ENCODE data around the gene SLPI.

The SLPI gene

DNA sequence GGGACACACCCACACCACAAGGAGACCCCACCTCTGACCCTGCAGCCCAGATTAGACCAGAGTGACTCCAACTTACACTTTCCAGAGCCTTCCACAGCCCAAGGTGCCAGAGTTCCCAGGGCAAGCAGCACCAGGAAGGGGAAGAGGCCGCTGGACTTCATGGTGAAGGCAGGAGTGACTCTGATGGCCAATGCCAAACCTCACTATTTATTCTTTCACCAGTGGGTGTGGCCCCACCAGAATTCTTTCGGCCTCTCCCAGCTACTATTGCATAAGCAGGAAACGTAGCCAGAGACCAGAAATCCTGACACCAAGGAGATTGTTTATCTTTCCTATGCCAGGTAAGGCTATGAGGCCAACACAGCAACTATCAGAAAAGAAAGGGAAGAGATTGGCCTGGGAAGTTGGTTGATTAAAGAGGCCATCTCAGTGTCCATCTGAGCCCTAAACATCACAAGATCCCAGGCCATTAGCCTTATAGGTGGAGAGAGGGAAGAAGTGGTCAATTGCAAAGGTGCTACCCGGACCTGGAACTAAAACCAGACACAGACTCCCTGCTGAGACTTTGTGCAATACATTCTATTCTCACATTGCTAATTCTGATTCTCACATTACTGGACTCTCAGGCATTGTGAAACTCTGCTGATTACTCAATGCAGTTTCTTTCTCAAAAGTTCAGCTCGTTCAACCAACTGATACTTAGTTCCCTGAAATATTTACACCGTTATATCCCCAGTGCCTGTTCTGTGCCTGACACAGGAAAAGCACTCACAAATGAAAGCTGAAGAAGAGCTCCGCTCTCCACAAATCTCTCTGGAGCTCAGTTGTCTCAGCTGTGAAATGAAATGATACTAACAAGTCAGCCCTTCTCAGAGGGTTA is at the start of gene SLPI:
Gene SLPI, minus strand, starts transcription at position 182 of the 880 bp plus-strand sequence. Its CDS starts 21 bp downstream, at position 161.
- peak; percentile 30 for DNase-seq (ENCODE audit: low spot score)

DNA sequence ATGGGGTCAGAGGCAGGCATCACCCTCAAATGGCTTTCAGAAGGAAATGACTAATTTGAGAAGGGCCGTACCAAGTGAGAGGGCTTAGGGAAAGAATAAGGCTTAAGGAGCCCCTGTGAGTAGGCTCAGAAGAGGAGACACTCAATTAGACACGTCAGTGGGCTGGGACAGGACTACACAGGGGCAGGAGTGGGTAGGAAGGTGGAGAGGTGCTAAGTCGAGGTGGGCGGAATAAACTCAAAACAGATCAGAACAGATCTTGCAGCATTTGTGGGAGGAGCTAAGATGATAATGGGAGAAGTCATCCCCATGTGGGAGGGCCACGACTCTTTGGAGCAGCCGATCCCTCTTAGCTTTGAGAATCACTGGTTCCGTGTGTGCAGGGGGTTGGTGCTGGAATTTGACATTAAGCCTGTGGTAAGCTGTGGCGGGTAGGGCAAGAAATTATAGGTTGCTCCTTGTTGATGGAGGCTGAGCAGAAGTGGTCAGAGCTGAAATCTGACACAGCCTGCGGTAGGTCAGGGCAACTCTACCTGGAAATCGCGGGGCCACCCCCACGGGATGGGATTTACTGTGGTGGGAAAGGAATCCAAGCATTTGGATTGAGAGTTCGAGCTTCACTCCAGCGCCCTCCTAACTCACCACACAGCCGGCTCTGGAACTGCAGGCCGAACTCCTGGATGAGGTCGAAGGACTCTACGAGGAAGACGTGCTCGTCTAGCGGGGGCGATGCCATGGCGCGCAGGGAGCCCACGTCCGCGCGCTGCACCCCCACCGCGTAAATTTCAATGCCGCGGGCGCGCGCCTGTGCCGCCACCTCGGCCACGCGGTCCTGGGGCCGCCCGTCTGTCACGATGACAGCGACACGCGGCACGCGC is 49.5 kb upstream of the SLPI start:
- DNase-seq (ENCODE audit: low spot score), result no peak

- no peak for DNase-seq (ENCODE audit: low spot score)
Measured at GRCh38 chr20:45301824-45302271, 47.5 kb upstream of the SLPI start.

- DNase-seq (ENCODE audit: low spot score), result peak; percentile 88
Measured at GRCh38 chr20:45300961-45301360, 46.6 kb upstream of the SLPI start.

- DNase-seq (ENCODE audit: low spot score), result no peak
Measured at GRCh38 chr20:45299786-45300185, 45.4 kb upstream of the SLPI start.

- no peak for DNase-seq (ENCODE audit: low spot score)
Measured at GRCh38 chr20:45297786-45298497, 43.6 kb upstream of the SLPI start.

GRCh38 chr20:45294659-45295058 is 40.3 kb upstream of the SLPI start:
- DNase-seq (ENCODE audit: low spot score), result no peak

DNA sequence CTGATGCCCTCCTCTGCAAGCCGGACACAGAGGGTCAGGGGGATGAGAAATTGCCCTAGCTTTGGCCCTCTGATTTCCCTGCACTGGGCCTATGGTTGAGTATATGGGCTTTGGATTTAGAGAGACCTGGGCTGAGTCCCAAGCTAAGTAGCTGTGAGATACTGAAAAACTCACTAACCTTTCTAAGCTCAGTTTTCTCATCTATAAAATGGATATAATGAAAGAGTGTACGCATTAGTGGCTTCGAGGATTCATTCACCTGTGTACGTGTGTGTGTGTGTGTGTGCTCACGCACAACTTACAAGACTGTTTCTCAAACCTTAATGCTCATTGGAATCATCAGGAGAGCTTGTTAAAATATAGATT is 39.6 kb upstream of the SLPI start:
- DNase-seq (ENCODE audit: low spot score), result no peak

GRCh38 chr20:45293041-45294002 is 39.0 kb upstream of the SLPI start:
- DNase-seq (ENCODE audit: low spot score), result peak; percentile 97

GRCh38 chr20:45292343-45292742 is 38.0 kb upstream of the SLPI start:
- no peak for DNase-seq (ENCODE audit: low spot score)

GRCh38 chr20:45291526-45291925 is 37.2 kb upstream of the SLPI start:
- DNase-seq (ENCODE audit: low spot score), result no peak

GRCh38 chr20:45290677-45291355 is 36.5 kb upstream of the SLPI start:
- peak; percentile 89 for DNase-seq (ENCODE audit: low spot score)

- DNase-seq (ENCODE audit: low spot score), result no peak
Measured at GRCh38 chr20:45289942-45290676, 35.7 kb upstream of the SLPI start.

DNA sequence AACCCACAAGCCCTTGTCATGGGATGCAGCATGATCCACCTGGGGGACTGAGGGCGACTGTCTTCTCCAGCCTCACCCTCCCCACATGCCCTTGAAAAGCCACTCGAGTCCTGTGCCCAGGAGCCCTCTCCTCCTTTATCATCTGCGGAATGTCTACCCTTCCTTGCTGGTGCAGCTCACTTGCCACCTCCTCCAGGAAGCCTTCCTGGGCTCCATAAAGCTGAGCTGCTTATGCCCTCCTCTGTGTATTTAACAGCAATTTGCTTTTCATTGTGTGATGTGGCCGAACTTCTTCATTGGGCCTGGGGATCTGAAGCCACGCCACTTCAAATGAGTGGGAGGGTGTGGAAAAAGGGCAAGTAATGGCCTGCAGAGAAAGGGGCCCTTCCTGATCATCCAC is 34.5 kb upstream of the SLPI start:
- no peak for DNase-seq (ENCODE audit: low spot score)

- DNase-seq (ENCODE audit: low spot score), result no peak
Measured at GRCh38 chr20:45288376-45288775, 34.0 kb upstream of the SLPI start.

DNA sequence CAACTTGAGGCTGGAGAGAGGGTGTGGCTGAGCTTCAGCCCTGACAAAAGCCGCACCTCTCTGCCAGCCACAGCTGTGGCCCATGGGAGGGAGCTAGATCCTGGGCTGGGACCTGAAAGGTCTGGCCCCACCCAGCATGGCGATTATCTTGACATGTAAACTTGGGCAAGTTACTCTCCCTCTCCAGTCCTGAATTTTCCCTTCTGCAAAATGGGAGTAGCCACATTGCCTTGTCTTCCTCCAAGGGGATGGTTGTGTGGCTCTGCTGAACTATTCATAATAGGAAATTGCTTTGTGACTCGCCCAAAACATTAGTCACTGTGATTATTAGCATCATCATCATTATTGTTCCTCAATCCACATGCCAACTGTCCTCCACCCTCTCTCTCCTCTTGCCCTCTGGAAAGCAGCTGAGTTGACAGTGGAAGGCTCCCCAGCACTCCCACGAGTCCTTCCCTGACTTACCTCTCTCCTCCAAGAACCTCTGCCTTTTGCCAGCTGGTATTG is 29.2 kb upstream of the SLPI start:
- DNase-seq (ENCODE audit: low spot score), result no peak

DNA sequence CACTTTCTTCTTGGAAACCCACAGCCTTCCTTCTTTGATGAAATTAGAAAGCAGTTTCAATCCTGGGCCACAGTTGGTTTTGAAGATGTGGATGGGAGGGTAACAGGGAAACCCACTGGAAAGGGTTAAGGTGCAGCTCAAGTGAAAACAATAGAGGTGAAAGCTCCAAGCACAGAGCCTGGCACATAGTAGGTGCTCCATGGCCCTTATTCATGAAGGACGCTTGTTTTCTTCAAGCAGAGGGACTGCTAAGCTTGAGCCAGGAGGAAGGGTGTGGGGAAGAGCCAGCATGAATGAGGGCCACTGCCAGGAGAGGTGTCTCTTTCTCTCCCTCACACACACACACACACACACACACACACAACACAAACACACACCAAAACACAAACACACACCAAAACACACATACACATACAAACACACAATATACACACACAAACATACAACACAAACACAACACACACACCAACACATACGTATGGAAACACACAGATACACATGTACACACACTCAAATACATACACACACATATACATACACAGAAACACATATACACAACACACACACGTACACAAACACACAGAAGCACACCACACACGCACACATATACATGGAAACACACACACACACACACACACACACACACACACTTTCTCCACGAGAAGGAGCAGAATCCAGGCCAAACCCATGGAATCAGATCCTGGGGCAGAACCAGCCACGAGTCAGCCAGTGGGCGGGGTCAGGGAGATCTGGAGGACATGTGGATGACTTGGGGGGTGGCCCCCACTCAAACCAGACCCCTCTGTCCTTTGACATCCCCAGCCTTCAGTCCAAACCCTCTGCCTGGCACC is 28.6 kb upstream of the SLPI start:
- DNase-seq (ENCODE audit: low spot score), result no peak

GRCh38 chr20:45279992-45280391 is 25.6 kb upstream of the SLPI start:
- DNase-seq (ENCODE audit: low spot score), result no peak

- DNase-seq (ENCODE audit: low spot score), result no peak
Measured at GRCh38 chr20:45275338-45275737, 21.0 kb upstream of the SLPI start.
